HG02884 (cell line): ENCODE measurements around the gene SUSD6.
"Not testable (repeated sequence)": the region's sequence is repeated elsewhere in the genome, so short reads cannot be mapped to it uniquely, and the experiment has no call there.

Experiments
- ATAC-seq: cut with Tn5 transposase; IDR thresholded peaks from one replicate; pipeline ENCODE4 v1.9.1; 2021; ENCODE audit warnings: mild to moderate bottlenecking, moderate library complexity; ENCODE audit not compliant: unreplicated experiment

SUSD6 gene

DNA sequence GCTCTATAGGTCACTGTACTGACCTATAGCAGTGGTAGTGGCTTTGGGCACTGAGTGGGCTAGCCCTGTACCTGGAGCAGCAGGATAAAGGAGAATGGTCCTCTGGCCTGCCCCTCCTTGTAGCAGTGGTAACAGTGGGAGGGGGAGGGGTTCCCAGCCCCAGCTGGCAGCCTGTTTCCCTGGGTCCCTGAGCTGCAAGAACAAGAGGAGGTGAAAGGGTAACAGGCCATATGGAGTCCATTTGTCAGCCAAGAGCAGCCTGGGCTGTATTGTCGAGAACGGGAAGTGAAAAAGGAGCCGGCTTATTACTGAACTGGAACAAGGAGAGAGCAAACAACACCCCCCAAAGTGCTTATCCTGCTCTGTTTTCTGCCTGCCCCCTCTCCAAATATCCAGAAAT, 81.7 kb downstream of the SUSD6 start:
- ATAC-seq, result peak; percentile 53

DNA sequence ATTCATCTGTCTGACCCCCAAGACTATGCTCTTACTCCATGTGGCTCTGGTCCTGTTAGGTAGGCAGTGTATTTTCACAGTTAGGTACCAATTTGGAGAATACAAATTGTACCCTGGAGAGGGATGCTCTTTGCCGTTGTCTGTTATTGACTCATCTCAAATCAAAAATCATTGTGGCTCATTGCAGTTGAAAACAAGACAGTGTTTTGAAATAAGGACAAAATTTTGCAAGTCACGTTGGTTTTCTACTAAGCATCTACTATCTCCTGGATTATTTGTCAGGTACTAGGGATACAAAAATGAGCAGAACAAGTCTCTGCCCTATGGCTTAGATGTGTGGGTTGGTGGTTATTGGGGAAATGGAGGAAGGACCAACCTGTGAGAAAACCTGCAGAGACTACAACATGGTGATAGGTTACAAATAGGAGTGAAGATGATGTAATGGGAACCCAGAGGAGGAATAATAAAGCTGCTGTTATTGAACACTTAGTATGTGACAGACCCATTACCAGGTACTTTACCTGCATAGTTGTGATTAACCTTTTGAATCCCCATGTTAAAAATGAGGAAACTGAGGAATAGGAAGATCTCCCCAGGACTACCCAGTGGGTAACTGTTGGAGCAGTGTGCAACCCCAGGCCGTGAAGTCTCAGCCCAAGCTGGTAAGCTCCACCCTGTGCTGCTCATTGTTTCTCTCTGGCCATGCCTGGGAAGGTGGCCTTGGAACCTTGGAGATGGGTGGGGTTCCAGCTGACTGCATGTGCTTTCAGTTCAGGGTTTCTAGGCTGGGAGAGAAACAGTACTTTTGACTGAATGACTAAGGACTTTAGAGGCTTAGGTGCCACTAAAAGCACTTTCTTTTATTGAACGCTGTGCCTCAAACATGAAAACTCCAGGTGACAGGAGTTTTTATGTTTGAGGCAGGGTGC, 82.7 kb downstream of the SUSD6 start:
- ATAC-seq, result no peak

DNA sequence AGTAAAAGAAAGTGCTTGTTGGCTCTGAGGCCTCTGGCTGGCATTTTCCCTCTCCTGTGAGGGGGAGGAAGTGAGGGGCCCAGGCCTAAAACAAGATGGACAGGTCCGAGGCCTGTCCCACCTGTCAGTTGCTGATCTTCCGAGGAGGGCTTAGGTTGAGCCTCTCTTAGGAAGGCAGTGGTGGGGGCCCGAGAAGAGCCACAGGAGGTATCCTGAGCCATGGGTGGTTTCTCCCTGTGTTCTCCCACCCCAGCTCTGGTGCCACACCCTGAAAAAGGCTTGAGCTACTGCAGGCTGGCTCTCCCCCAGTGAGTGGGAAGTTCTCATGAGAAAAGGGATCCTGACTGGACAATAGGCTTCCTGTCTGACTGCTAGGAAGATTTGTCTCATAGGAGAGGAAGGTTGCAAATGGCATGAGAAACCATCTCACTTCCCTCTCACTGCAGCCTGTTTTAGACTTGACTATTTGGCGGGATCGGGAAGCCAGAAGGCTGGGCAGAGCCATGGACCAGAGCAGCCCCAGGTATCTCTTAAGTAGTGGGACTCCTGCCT, 83.4 kb downstream of the SUSD6 start:
- no peak for ATAC-seq

DNA sequence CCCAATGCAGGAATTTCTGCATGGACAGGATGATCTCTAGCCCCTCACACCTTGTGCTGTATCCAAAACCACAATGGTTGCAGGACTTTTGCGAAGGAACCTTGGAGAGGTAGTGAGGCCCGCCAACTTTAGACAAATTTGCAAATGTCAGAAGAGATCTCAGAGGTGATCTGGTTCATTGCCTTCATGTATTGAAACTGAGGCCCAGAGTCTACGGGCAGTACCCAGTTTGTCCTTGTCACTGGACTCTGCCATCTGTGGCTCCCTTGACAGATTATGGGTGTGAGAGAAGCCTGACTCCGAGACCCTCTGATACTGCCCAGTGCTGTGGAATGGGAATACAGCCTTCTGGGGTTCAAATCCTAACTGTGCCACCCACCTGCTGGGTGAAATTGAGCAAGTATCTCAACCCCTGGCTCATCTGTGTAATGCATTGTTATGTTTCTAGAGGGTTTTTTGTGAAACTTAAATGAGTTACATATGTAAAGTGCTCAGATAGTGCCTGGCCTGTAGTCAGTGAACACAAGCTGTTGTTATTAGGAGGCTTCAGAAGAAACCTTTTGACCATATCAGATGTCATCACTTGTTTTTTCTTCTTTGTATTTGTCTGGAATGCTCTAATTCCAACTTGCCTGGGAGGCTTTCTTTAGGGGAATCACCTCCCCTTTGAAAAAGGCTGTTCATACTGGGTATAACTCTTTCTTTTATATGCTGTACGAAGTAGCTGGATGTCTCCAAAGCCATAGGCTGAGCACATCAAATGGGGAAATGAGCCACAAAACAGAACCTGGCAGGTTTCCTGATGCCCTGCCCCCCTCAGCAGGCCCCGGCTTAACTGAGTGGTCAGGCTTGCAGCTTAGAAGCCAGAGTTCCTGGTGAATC, 84.2 kb downstream of the SUSD6 start:
- ATAC-seq, result no peak

DNA sequence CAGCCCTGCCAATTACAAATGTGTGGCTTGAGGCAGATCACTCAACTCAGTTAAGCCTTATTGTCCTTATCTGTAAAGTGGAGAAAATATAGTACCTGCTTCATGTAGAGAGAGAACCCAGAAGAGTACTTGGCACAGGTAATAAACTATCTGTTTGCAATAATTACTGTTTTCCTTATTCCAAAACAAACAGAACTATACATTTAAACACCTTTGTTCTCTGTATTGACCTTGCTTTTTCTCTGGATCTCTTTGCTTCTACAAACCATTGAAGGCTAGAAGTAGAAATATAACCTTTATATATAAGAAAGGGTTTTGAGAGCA, 84.8 kb downstream of the SUSD6 start:
- no peak for ATAC-seq

DNA sequence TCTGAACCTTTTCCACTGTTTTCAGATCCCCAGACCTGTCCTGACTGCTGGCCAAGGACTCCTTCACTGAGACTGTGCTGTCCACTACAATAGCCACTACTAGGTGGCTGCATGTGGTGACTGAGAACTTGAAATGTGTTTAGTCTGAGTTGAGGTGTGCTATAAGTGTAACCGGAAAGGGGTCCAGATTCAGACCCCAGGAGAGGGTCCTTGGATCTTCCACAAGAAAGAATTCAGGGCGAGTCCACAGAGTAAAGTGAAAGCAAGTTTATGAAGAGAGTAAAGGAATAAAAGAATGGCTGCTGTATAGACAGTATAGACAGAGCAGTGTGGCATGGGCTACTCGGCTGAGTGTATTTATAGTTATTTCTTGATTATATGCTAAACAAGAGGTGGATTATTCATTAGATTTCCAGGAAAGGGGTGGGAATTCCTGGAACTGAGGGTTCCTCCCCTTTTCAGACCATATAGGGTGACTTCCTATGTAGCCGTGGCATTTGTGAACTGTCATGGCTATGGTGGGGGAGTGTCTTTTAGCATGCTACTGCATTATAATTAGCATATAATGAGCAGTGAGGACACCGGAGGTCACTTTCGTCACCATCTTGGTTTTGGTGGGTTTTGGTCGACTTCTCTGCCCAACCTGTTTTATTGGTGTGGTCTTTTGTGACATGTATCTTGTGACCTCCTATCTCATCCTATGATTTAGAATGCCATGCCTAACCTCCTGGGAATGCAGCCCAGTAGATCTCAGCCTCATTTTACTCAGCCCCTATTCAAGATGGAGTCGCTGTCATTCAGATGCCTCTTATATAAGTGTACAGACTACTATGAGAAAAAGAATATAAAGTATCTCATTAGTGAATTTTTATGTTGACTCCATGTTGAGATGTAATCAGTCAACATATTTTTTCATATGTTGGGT, 85.5 kb downstream of the SUSD6 start:
- ATAC-seq, result no peak

DNA sequence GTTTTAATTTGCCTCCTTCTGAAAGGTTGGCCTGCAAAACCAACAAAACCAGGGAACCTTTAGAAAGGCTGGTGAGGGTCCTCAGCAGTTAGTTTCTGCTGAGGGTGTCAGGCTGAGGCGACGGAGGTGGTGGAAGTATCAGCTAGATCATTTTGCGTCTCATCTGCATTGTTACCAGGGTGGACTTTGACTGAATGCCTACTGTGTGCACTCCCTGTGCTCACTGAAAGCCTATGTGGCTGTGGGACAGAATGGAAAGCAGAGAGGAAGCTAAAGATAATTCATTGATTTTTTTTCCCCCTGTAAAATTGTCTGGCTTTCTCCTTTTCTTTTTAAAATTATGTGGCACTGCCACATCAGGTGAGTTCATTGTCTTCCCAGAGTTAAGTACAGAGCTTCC, 87.2 kb downstream of the SUSD6 start:
- no peak for ATAC-seq

DNA sequence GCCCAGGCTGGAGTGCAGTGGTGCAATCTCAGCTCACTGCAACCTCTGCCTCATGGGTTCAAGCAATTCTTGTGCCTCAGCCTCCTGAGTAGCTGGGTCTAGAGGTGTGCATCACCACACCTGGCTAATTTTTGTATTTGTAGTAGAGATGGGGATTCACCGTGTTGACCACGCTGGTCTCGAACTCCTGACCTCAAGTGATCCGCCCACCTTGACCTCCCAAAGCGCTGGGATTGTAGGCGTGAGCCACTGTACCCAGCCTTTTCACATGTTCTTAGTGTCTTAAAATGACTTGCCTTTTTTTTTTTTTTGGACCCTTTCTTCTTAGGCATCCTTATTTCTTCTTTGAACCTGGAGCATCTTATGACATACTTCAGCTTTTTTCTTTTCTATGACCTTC, 87.8 kb downstream of the SUSD6 start:
- not testable (repeated sequence) for ATAC-seq

DNA sequence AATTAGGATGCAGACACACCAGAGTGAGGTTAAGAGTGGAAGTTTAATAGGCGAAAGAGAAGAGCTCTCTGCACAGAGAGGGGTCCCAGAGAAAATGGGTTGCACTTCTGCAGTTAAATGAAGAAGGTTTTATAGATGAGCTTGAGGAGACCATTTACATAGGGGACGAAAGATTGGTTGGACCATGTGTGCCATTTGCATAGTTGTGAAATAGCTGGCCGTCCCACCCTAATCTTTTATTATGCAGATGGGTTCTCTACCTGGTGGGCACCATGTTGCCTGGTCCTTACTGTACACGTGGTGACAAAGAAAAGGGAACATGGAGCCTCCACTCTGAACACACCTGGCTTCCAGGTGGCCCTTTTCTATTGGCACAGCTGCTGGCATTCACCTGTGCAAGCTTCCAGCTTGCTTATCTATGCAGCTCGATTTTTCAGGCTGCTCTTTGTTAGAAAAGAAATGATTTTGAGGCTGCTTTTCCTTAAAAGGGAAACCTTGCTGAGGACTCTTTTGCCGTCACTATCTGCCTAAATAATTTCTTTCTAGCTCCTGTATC, 88.4 kb downstream of the SUSD6 start:
- ATAC-seq, result no peak

DNA sequence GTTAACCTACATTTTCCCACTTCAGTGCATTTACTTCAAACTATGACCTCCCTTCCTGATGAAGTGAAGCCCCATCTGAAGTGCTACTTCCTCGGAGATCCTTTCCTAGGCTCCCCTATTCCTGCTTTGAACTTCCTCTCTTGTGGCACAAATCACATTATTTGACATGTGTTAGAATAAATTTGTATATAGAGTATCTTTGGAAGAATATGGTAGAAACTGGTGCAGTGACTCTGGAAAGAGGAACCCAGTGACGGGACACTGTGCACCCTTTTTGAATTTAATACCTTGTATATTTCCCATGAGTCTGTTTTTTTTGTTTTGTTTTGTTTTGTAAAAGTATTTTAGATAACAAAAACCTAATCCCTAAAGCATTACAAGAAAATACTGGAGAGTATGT, 89.2 kb downstream of the SUSD6 start:
- ATAC-seq, result no peak

DNA sequence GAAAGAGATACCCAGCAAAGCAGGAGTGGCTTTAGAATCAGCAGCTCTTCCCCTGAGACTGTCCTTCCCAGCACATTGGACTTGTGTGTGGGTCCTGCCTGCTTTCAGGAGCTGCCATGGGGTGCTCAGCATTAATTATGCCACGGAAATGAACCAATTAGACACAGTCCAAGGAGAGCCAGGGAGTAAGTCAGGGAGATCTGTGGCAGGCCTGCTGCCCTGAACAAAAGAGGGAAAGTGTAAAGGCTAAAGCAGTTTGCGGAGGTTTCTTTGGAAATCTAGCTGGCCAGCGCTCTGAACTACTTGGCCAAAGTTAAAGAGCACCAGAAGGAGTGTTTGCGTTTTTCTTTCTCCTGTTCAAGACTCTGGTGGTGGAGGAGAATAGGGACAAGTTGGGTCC, 89.9 kb downstream of the SUSD6 start:
- no peak for ATAC-seq

DNA sequence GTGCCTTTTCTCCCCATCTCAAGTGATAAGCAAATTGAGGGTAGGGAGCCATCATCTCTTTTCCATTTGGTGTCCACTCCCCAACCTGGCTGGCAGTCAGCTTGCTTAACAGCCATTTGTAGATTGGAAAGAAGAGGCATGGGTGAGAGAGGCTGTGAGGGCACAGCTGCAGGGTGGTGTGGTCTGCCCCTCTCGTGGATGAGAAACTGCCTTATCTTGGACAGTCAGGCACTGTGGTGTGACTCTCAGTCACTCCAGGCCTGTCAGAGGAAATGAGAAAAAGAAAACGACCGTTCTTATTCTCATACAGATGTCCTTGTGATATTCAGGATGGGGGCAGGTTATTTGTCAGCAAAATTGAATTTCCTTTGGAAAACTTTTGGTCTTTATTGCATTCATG, 90.5 kb downstream of the SUSD6 start:
- ATAC-seq, result no peak

DNA sequence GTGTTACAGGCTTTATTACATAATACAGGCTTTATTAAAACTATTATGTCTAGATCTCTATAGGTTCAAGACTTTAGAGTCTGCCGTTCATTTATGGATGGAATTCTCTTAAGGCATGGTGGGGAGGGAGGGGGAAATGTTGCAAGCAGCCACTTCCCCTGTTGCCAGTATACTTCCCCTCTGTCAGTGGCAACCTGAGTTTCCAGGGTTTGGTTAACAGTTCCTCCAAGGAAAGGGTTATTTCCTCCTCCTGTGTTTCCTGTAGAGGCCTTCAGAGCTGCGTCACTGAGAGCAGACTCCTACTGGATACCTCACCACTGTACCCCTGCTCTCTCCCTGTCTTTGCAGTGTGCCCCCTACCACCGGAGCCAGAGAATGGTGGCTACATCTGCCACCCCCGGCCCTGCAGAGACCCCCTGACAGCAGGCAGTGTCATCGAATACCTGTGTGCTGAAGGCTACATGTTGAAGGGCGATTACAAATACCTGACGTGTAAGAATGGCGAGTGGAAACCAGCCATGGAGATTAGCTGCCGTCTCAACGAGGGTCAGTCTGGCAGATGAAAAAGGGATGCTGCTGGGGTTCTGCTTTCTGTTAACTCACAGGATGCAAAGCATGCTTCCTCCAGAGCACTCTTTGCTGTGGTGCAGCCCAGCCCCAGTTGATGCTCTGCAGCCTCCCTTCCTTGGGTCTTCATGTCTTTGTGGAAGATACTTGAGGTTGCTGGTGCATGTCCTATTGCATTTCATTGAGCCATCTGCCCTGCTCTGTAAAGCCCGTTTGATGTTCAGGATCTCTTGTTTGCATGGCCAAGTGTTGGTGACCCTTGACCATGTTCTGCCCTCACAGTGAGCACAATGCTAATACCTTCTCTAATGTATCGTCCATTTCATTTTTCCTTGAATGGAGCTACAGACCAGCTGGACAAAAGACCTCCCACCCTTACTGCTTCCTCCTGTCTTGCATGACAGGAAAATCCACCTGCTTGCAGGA, 91.9 kb downstream of the SUSD6 start:
- ATAC-seq, result no peak

DNA sequence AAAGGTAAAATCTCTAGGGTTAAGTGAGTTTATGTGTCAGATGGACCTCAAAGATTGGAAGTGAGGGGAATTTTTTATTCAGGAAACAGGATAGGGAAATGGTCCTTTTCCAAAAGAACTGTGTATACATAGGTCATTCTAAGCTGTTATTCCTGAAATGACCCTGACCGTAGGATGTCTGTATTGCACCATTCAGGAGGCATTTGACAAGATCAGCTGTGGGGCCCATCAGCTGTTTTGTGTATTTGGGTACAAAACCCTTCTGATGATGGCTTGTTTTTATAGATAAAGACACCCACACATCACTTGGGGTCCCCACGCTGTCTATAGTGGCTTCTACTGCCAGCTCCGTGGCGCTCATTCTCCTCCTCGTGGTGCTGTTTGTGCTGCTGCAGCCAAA, 92.9 kb downstream of the SUSD6 start:
- no peak for ATAC-seq

DNA sequence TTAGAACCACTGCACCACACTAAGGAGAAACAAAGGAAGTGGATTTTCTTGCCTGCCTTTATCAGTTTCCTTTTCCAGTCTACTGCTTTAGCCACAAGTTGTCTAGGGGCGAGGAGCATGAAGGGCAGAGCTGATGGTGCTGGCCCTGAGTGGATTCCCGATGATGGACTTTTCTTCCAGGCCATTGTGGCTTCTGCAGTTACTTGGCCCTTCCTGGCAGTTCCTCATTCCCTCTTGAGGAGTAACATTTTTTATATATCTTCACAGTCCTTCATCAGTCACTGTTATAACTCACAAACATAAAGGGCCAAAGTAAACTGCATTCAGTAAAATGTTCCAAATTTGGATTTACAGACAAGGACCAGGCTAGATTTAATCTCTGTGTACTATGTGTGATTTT, 94.3 kb downstream of the SUSD6 start:
- no peak for ATAC-seq

DNA sequence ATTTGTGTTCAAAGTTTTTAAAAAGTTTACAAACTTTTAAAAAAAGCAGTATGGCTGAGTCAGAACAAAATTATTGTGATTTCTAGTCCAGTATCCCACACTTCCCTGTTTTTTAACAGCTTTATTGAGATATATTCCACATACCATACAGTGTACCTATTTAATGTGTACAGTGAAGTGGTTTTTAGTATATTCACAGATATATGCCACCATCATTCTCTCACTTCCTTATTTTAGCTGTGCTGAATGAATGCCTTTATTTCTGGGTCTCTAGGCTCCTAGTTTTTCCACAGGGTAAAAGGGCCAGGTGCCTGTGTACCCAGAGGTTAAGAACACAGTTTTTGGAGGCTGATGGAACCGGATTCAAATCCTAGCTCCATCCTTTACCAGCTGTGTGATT, 96.7 kb downstream of the SUSD6 start:
- no peak for ATAC-seq

DNA sequence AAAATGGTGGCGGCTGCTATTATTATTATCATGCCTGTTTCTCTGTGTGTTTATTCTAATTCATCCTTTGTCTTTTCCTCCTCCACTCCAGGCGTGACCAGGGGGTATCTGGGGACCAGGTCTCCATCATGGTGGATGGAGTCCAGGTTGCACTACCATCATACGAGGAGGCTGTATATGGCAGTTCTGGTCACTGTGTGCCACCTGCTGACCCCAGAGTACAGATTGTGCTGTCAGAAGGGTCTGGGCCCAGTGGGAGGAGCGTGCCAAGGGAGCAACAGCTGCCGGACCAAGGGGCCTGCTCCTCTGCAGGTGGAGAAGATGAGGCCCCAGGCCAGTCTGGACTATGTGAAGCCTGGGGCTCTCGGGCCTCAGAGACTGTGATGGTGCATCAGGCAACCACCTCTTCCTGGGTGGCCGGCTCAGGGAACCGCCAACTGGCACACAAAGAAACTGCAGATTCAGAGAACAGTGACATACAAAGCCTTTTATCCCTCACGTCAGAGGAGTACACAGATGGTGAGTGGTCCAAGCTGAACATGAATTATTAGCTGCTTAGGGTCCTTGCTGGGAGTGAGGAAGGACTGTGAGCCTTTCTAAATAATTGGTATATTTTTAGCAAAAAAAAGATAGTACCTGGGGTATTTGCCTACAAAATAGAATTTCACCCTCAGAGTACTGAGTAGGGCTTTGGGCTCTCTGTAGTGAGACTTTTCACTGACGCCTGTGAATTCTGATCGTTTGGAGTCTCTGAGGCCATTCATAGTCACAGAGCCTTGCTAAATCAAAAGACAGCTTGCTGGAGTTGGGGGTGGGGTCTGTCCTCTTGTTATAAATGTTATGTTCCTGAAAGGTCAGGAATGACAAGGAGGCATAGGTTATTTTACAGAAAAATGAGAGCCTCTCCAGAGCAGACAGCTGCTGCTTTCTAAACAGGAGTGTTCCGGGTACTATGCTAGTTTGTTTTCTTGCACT, 97.5 kb downstream of the SUSD6 start:
- no peak for ATAC-seq

DNA sequence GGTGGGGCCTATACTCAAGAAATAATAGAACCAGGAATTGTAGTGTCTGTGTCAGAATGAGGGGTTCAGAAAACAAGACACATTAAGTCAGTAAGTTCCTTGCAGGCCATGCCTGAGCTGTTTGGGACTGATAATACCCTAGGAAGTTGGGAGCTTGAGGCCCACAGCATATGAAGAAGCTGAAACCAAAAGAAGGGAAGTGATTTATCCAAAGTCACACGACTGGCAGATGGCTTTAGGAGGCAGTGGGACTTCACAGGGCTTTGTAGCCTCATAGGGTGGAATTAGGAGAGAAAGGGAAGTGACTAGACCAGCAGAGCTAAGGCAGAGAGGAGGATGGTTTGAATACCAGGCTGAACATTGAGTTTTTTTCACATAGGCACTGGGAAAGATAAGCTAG, 99.0 kb downstream of the SUSD6 start:
- ATAC-seq, result no peak
